Activated B cell treated with CpG ODN at 0.5 μM for 24 hours (primary cell): ENCODE data around the gene HBP1. TPM values are rescaled to one million over a fixed set of nuclear protein-coding genes. Genes with fewer than 3 reads are reported as not detected.
"Not testable (repeated sequence)": the region's sequence is repeated elsewhere in the genome, so short reads cannot be mapped to it uniquely, and the experiment has no call there.

Experiments used
- ATAC-seq: fragments of 200-7000 bp; cut with Tn5 transposase; one replicate; pipeline ENCODE4 v1.10.0; 2021; ENCODE audit warnings: low read depth, mild to moderate bottlenecking, moderate library complexity
- CTCF ChIA-PET: fragments of 350-600 bp; sonication (Branson Sonifier 250); formaldehyde crosslinking; loops from one replicate; lab custom pipeline; 2021; ENCODE audit warnings: antibody characterized with exemption; lab: Charles Lee
- POLR2A ChIA-PET: fragments of 350-600 bp; sonication (Branson Sonifier 250); formaldehyde crosslinking; loops from one replicate; lab custom pipeline; 2021; ENCODE audit warnings: antibody characterized with exemption; lab: Charles Lee
- DNase-seq: peaks from one replicate; pipeline ENCODE4 v3.0.0; 2022
- H3K27ac Mint-ChIP-seq: one replicate; pipeline ENCODE4 v1.8.0; 2020; ENCODE audit warnings: mixed read lengths
- H3K27me3 Mint-ChIP-seq: one replicate; pipeline ENCODE4 v1.8.0; 2021; ENCODE audit warnings: mixed read lengths
- H3K36me3 Mint-ChIP-seq: one replicate; pipeline ENCODE4 v1.8.0; 2021; ENCODE audit warnings: low read depth, mixed read lengths
- H3K4me1 Mint-ChIP-seq: one replicate; pipeline ENCODE4 v1.8.0; 2021; ENCODE audit warnings: mixed read lengths
- H3K4me3 Mint-ChIP-seq: one replicate; pipeline ENCODE4 v1.8.0; 2020; ENCODE audit warnings: mild to moderate bottlenecking, mixed read lengths
- H3K9me3 Mint-ChIP-seq: one replicate; pipeline ENCODE4 v1.8.0; 2020; ENCODE audit warnings: mixed read lengths
- CTCF ChIP-seq: fragments of 200-600 bp; IDR thresholded peaks from one replicate; pipeline ENCODE4 v1.8.0; 2022; ENCODE audit warnings: antibody characterized with exemption, mild to moderate bottlenecking
- intact Hi-C: fragments of 100-400 bp; cut with micrococcal nuclease; formaldehyde crosslinking; loops from one replicate; pipeline ENCODE4 v1.15.1; 2024
- total RNA-seq: library from RNA; stranded (reverse); gene quantifications from 2 replicates; pipeline ENCODE4 v1.2.3, GENCODE V29; 2022

The HBP1 gene
- total RNA-seq, 1 donor from 2014 or later = 59.9 TPM

DNA sequence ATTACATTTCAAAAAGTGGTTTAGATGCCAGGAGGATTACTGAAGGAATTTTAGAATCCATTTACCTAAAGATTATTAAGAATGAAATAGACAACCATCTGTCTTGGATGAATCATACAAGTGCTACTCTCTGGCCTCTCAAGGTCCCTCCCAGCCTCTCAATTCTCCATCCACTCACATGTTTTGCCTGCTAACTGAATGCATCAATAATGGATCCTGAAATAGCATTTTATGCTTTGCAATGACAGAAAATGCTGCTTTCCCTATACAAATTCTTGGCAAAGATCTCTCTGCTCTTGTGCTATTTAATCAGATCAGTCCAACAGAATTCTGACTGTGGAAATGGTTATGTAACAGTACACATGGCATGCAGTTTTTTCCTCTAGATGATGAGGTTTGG, 68.1 kb downstream of the HBP1 start:
- intact Hi-C loops = no loop called here
- DNase-seq = no peak
- Mint-ChIP-seq H3K27me3 (no peaks in the 10 kb centered on the region), H3K36me3 (peaks cover 41% of the 10 kb centered on the region), H3K27ac (no peak overlapping the region), H3K4me3 (no peak overlapping the region), H3K9me3 (no peaks in the 10 kb centered on the region), H3K4me1 (peaks cover 3% of the 10 kb centered on the region)
- ChIA-PET CTCF (no interaction called here), POLR2A (no interaction called here)
- TF ChIP-seq CTCF = no peak
- no peak for ATAC-seq

DNA sequence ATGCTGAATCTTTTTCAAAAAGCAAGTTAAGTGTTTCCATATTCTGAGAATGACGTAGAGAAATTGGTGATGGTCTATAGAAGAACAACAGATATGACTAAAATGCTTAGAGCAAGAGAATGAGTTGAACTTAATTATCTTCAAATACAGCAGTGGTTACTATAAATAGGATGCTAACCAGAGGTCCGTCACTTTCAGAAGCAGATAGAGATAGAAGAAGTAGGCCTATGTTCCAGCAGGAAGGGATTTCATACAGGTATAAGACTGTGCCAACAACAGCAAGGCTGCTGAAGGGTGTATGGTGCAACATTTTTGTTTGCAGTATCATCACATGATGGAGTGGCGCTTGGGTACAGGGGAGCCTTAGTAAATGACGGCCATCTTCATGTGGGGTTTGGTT, 68.6 kb downstream of the HBP1 start:
- Mint-ChIP-seq H3K27me3 (no peaks in the 10 kb centered on the region), H3K27ac (no peak overlapping the region), H3K9me3 (no peaks in the 10 kb centered on the region), H3K4me1 (peaks cover 3% of the 10 kb centered on the region), H3K4me3 (no peak overlapping the region), H3K36me3 (peaks cover 43% of the 10 kb centered on the region)
- ChIA-PET CTCF (no interaction called here), POLR2A (no interaction called here)
- TF ChIP-seq CTCF = no peak
- intact Hi-C loops = no loop called here
- ATAC-seq (no peak), DNase-seq (no peak)

- Mint-ChIP-seq H3K9me3 (peaks cover 7% of the 10 kb centered on the region), H3K27me3 (no peaks in the 10 kb centered on the region), H3K4me1 (peaks cover 3% of the 10 kb centered on the region), H3K27ac (no peak overlapping the region), H3K36me3 (peaks cover 67% of the 10 kb centered on the region), H3K4me3 (no peak overlapping the region)
- no peak for ATAC-seq
- POLR2A ChIA-PET = no interaction called here
- CTCF ChIA-PET = no interaction called here
- DNase-seq = no peak
- intact Hi-C loops = loop anchor here (5.0 kb wide), 1 partner anchor 255 kb away; no protein-coding TSS in a partner anchor
- no peak for TF ChIP-seq CTCF
Observed at GRCh38 chr7:107242267-107242666, 73.5 kb downstream of the HBP1 start.

- TF ChIP-seq CTCF = no peak
- H3K9me3 Mint-ChIP-seq = peaks cover 7% of the 10 kb centered on the region
- H3K27me3 Mint-ChIP-seq = no peaks in the 10 kb centered on the region
- peaks cover 63% of the 10 kb centered on the region for H3K36me3 Mint-ChIP-seq
- intact Hi-C loops = loop anchor here (5.0 kb wide), 1 partner anchor 253 kb away; no protein-coding TSS in a partner anchor
- CTCF ChIA-PET = no interaction called here
- no peaks in the 10 kb centered on the region for H3K4me1 Mint-ChIP-seq
- POLR2A ChIA-PET = no interaction called here
- H3K4me3 Mint-ChIP-seq = no peak overlapping the region
- no peak for ATAC-seq
- H3K27ac Mint-ChIP-seq = no peak overlapping the region
- no peak for DNase-seq
Observed at GRCh38 chr7:107244613-107245012, 75.8 kb downstream of the HBP1 start.

DNA sequence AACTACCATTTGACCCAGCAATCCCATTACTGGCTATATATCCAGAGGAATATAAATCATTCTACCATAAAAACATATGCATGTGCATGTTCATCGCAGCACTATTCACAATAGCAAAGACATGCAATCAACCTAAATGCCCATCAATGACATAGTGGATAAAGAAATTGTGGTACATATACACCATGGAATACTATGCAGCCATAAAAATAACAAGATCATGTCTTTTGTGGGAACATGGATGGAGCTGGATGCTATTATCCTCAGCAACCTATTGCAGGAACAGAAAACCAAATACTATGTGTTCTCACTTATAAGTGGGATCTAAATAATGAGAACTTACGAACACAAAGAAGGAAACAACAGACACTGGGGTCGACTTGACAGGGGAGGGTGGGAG, 78.0 kb downstream of the HBP1 start:
- ATAC-seq, H3K4me1 Mint-ChIP-seq, CTCF ChIA-PET, DNase-seq, H3K27ac Mint-ChIP-seq, H3K9me3 Mint-ChIP-seq, H3K4me3 Mint-ChIP-seq, POLR2A ChIA-PET, intact Hi-C loops, H3K27me3 Mint-ChIP-seq: not testable (repeated sequence)
- H3K36me3 Mint-ChIP-seq = peaks cover 65% of the 10 kb centered on the region
